ENCODE measurements around the gene BOK. TPM values are rescaled to one million over a fixed set of nuclear protein-coding genes. Genes with fewer than 3 reads are reported as not detected.

Gene BOK
- total RNA-seq, 2 donors from 2014 or later: 0.10 TPM; not detected in 1

Other genes starting within 250 kb of the BOK start
- 100 to 1,000 TPM; 272 to 283 TPM for gene HDLBP, start 243.1 kb upstream of the BOK start, total RNA-seq
- gene SEPTIN2, start 242.8 kb upstream of the BOK start, total RNA-seq: 100 to 1,000 TPM; 269 to 272 TPM
- 10 to 100 TPM; 30.2 to 30.8 TPM for gene FARP2, start 202.5 kb upstream of the BOK start, total RNA-seq
- gene STK25, start 50.2 kb upstream of the BOK start, total RNA-seq: 10 to 100 TPM; 81.6 to 83.5 TPM
- gene THAP4, start 78.4 kb downstream of the BOK start, total RNA-seq: 10 to 100 TPM; 41.8 to 50.9 TPM
- 100 to 1,000 TPM in 1 of 2 donors, 10 to 100 TPM in 1; 97.9 to 109 TPM for gene ATG4B, start 78.9 kb downstream of the BOK start, total RNA-seq
- gene DTYMK, start 128.1 kb downstream of the BOK start, total RNA-seq: 10 to 100 TPM; 64.6 to 97.5 TPM
- 10 to 100 TPM; 39.9 to 42.6 TPM for gene ING5, start 143.3 kb downstream of the BOK start, total RNA-seq
- gene D2HGDH, start 175.9 kb downstream of the BOK start, total RNA-seq: 10 to 100 TPM; 24.0 to 25.8 TPM
- gene GAL3ST2, start 218.1 kb downstream of the BOK start, total RNA-seq: under 1 TPM; 0.53 to 0.82 TPM

Measured in activated T-cell treated with anti-CD3 and anti-CD28 coated beads, Interleukin-2, amount 50 U/mL, for 72 hours (primary cell).